Upper lobe of right lung (tissue), 1 donor: ENCODE measurements around the gene KBTBD8. TPM values are rescaled to one million over a fixed set of nuclear protein-coding genes. Genes with fewer than 3 reads are reported as not detected.
A peak's percentile ranks its signal among the peaks of the same experiment; 100 is the strongest.

Experiments used
- ATAC-seq: fragments of 200-7000 bp; cut with Tn5 transposase; one replicate; pipeline ENCODE4 v1.9.1; 2020; ENCODE audit warnings: mild to moderate bottlenecking, moderate library complexity
- DNase-seq: peaks from one replicate; pipeline ENCODE4 v3.0.0-alpha.2; 2020
- H3K27ac ChIP-seq: fragments of 200-600 bp; one replicate; pipeline ENCODE4 v1.8.0; 2022
- H3K27me3 ChIP-seq: fragments of 200-600 bp; one replicate; pipeline ENCODE4 v1.8.0; 2022; ENCODE audit warnings: mild to moderate bottlenecking
- H3K36me3 ChIP-seq: fragments of 200-600 bp; one replicate; pipeline ENCODE4 v1.8.0; 2022
- H3K4me1 ChIP-seq: fragments of 200-600 bp; one replicate; pipeline ENCODE4 v1.8.0; 2022
- H3K4me3 ChIP-seq: fragments of 200-600 bp; one replicate; pipeline ENCODE4 v1.8.0; 2022; ENCODE audit warnings: mild to moderate bottlenecking
- H3K9me3 ChIP-seq: fragments of 200-600 bp; one replicate; pipeline ENCODE4 v1.8.0; 2022
- intact Hi-C: fragments of 100-400 bp; cut with DNase I; formaldehyde crosslinking; loops from one replicate; pipeline ENCODE4 v1.11.0; 2022
- total RNA-seq: library from RNA; stranded (reverse); fragmentation: NEBNext Ultra II Directional; extraction: Animal tissue kit (Norgen Biotek cat#: 25700); gene quantifications from one replicate; pipeline ENCODE4 v1.2.1, GENCODE V29; 2021
- TF ChIP-seq, protein P1 (sequence below): fragments of 200-600 bp; IDR thresholded peaks from one replicate; pipeline ENCODE4 v1.8.0; 2022; ENCODE audit warnings: antibody characterized with exemption
- donor health status: DM: no; HTN: yes; CAD: no; lungs with severe emphysema.

The KBTBD8 gene
- total RNA-seq, 1 donor from 2014 or later, result 6.0 TPM

DNA sequence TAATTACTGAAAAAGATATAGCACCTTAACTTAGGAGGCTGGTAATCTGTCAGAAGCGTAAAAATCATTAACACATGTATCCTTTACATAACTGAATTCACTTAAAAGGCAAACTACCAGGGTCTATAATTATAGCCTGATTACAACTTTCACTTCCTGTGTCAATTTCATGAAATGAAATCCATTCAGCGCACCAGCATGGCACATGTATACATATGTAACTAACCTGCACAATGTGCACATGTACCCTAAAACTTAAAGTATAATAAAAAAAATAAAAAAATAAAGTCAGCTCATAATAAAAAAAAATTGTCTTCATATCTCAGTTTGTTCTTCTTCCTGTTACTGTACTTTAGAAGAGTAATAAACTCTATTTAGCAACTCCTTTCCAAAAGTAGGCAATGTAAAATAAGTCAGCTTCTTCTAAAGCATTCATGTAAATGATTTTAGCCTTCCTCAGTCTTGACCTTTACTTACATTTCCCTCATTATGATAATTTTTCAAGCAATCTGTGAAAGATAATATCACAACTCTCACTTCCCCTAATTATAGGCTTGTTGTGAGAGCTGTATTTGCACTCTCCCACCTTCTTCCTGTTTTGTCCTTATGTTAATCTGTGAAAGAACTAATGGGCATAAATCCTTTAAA, 50.1 kb downstream of the KBTBD8 start:
- intact Hi-C loops, result no loop called here
- Histone ChIP-seq H3K36me3 (no peaks in the 10 kb centered on the region), H3K27ac (no peak overlapping the region), H3K9me3 (no peaks in the 10 kb centered on the region), H3K27me3 (no peaks in the 10 kb centered on the region), H3K4me3 (no peak overlapping the region), H3K4me1 (no peaks in the 10 kb centered on the region)
- DNase-seq (no peak), ATAC-seq (peak; percentile 70)
- TF ChIP-seq, protein P1, sequence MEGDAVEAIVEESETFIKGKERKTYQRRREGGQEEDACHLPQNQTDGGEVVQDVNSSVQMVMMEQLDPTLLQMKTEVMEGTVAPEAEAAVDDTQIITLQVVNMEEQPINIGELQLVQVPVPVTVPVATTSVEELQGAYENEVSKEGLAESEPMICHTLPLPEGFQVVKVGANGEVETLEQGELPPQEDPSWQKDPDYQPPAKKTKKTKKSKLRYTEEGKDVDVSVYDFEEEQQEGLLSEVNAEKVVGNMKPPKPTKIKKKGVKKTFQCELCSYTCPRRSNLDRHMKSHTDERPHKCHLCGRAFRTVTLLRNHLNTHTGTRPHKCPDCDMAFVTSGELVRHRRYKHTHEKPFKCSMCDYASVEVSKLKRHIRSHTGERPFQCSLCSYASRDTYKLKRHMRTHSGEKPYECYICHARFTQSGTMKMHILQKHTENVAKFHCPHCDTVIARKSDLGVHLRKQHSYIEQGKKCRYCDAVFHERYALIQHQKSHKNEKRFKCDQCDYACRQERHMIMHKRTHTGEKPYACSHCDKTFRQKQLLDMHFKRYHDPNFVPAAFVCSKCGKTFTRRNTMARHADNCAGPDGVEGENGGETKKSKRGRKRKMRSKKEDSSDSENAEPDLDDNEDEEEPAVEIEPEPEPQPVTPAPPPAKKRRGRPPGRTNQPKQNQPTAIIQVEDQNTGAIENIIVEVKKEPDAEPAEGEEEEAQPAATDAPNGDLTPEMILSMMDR, result no peak

DNA sequence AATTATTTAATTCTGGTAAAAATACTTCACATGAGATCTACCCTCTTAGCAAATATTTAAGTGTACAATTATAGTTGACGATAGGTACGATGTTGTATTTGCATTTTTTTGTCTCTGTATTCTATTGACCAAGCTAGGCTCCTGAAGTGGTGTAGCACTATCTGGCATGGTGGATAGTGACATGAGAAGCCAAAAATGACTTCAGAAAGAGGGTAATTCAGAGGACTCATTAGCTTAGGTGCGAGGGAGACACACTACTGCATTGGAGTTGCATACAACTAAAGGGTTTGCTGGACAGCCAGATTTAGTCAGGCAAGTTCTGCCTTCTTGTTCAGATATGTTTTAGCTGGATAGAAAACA, 50.6 kb downstream of the KBTBD8 start:
- no peak overlapping the region for H3K4me3 ChIP-seq
- DNase-seq (no peak), ATAC-seq (no peak)
- no peaks in the 10 kb centered on the region for H3K27me3 ChIP-seq
- intact Hi-C loops, result no loop called here
- no peaks in the 10 kb centered on the region for H3K4me1 ChIP-seq
- no peaks in the 10 kb centered on the region for H3K36me3 ChIP-seq
- H3K9me3 ChIP-seq, result no peaks in the 10 kb centered on the region
- no peak overlapping the region for H3K27ac ChIP-seq
- TF ChIP-seq, protein P1, result no peak

DNA sequence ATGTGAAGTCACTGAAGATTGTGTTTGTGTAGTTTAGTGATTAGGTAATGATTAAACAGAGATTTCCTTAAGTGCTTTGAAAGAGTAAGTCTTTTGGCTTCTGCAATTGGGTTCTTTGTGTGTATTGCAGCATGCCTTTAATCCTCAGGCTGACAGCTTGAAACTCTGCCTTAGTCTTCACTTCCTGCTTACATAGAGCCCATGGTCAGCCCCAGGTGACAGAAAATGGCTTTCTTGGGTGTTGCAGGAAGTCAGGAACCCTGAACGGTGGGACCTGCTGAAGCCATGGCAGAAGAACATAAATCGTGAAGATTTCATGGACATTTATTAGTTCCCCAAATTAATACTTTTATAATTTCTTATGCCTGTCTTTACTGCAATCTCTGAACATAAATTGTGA, 61.3 kb downstream of the KBTBD8 start:
- no peaks in the 10 kb centered on the region for H3K36me3 ChIP-seq
- TF ChIP-seq, protein P1, result no peak
- no peaks in the 10 kb centered on the region for H3K4me1 ChIP-seq
- H3K4me3 ChIP-seq, result no peak overlapping the region
- ATAC-seq, result no peak
- DNase-seq, result no peak
- no peak overlapping the region for H3K27ac ChIP-seq
- H3K9me3 ChIP-seq, result no peaks in the 10 kb centered on the region
- intact Hi-C loops, result no loop called here
- H3K27me3 ChIP-seq, result peaks cover 4% of the 10 kb centered on the region
